Measurements from ENCODE around the gene SUV39H1. TPM values are rescaled to one million over a fixed set of nuclear protein-coding genes. Genes with fewer than 3 reads are reported as not detected.

The SUV39H1 gene
- polyA plus RNA-seq, 1 of the 3 experiments (the other 2 are of a cell fraction) = 8.5 TPM

DNA sequence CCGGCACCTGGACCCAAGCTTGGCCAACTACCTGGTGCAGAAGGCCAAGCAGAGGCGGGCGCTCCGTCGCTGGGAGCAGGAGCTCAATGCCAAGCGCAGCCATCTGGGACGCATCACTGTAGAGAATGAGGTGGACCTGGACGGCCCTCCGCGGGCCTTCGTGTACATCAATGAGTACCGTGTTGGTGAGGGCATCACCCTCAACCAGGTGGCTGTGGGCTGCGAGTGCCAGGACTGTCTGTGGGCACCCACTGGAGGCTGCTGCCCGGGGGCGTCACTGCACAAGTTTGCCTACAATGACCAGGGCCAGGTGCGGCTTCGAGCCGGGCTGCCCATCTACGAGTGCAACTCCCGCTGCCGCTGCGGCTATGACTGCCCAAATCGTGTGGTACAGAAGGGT lies 3.7 kb downstream of the SUV39H1 start:
- WGBS (ENCODE audit: low lambda C conversion rate) = 68% methylated on average over 10 of the region's 23 CpGs
- Histone ChIP-seq H3K9ac (no peak overlapping the region), H3K4me3 (ENCODE audit: low read depth in 2 of 2, low read length in 1 of 2) (no peak overlapping the region), H3K79me2 (ENCODE audit: insufficient read depth) (peaks cover 20% of the 10 kb centered on the region), H3K27ac (ENCODE audit: low read depth in 2 of 2, low read length in 1 of 2) (no peak overlapping the region), H3K9me3 (no peaks in the 10 kb centered on the region), H2AFZ (ENCODE audit: low read depth) (no peak overlapping the region), H4K20me1 (ENCODE audit: insufficient read depth) (no peaks in the 10 kb centered on the region), H3K4me2 (no peak overlapping the region), H3K36me3 (replicated peaks in 1 of 2; ENCODE audit: control insufficient read depth in 1 of 2, insufficient read depth in 2 of 2, low read length in 1 of 2) (peaks cover 0 to 7% of the 10 kb centered on the region in 2 experiments), H3K4me1 (ENCODE audit: control insufficient read depth in 1 of 2, insufficient read depth in 2 of 2, low read depth in 1 of 2, low read length in 1 of 2) (peaks cover 0 to 13% of the 10 kb centered on the region in 2 experiments; a peak in 1 of 4 replicates), H3F3A (replicated peaks; ENCODE audit: insufficient read depth) (no peaks in the 10 kb centered on the region), H3K27me3 (ENCODE audit: insufficient read depth) (no peaks in the 10 kb centered on the region; the same call in 1 of the 2 replicates), H3K9me2 (no peaks in the 10 kb centered on the region)
- ChIA-PET CTCF (interaction anchor here (1.1 kb wide), 1 partner anchor 13 kb away, joined by 3 read pairs; no protein-coding TSS in a partner anchor), POLR2A (no interaction called here)
- no peak for TF ChIP-seq EP300 (IDR thresholded peaks at IDR 0.05; ENCODE audit: borderline replicate concordance in 1 of 2, low read depth in 1 of 2, low read length in 1 of 2)
- TF ChIP-seq, protein P1, sequence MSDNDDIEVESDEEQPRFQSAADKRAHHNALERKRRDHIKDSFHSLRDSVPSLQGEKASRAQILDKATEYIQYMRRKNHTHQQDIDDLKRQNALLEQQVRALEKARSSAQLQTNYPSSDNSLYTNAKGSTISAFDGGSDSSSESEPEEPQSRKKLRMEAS (IDR thresholded peaks at IDR 0.05; ENCODE audit: low read depth) = no peak
- TF ChIP-seq, protein P2, sequence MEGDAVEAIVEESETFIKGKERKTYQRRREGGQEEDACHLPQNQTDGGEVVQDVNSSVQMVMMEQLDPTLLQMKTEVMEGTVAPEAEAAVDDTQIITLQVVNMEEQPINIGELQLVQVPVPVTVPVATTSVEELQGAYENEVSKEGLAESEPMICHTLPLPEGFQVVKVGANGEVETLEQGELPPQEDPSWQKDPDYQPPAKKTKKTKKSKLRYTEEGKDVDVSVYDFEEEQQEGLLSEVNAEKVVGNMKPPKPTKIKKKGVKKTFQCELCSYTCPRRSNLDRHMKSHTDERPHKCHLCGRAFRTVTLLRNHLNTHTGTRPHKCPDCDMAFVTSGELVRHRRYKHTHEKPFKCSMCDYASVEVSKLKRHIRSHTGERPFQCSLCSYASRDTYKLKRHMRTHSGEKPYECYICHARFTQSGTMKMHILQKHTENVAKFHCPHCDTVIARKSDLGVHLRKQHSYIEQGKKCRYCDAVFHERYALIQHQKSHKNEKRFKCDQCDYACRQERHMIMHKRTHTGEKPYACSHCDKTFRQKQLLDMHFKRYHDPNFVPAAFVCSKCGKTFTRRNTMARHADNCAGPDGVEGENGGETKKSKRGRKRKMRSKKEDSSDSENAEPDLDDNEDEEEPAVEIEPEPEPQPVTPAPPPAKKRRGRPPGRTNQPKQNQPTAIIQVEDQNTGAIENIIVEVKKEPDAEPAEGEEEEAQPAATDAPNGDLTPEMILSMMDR (IDR thresholded peaks at IDR 0.05) = no peak
- TF ChIP-seq, protein P3, sequence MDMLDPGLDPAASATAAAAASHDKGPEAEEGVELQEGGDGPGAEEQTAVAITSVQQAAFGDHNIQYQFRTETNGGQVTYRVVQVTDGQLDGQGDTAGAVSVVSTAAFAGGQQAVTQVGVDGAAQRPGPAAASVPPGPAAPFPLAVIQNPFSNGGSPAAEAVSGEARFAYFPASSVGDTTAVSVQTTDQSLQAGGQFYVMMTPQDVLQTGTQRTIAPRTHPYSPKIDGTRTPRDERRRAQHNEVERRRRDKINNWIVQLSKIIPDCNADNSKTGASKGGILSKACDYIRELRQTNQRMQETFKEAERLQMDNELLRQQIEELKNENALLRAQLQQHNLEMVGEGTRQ (IDR thresholded peaks at IDR 0.05; ENCODE audit: borderline replicate concordance, low read depth, low read length) = no peak
- TF ChIP-seq TAF1 (IDR thresholded peaks at IDR 0.05; ENCODE audit: borderline replicate concordance, low read depth, low read length) = no peak
- no peak for TF ChIP-seq RCOR1 (IDR thresholded peaks at IDR 0.05; ENCODE audit: low read length)
- no peak for TF ChIP-seq POLR2AphosphoS5 (IDR thresholded peaks at IDR 0.05; ENCODE audit: low read depth, low read length)
- TF ChIP-seq, protein P4, sequence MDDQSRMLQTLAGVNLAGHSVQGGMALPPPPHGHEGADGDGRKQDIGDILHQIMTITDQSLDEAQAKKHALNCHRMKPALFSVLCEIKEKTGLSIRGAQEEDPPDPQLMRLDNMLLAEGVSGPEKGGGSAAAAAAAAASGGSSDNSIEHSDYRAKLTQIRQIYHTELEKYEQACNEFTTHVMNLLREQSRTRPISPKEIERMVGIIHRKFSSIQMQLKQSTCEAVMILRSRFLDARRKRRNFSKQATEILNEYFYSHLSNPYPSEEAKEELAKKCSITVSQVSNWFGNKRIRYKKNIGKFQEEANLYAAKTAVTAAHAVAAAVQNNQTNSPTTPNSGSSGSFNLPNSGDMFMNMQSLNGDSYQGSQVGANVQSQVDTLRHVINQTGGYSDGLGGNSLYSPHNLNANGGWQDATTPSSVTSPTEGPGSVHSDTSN (IDR thresholded peaks at IDR 0.05) = no peak
- no peak for TF ChIP-seq GABPA (IDR thresholded peaks at IDR 0.05; ENCODE audit: low read depth)
- no peak for DNase-seq

DNA sequence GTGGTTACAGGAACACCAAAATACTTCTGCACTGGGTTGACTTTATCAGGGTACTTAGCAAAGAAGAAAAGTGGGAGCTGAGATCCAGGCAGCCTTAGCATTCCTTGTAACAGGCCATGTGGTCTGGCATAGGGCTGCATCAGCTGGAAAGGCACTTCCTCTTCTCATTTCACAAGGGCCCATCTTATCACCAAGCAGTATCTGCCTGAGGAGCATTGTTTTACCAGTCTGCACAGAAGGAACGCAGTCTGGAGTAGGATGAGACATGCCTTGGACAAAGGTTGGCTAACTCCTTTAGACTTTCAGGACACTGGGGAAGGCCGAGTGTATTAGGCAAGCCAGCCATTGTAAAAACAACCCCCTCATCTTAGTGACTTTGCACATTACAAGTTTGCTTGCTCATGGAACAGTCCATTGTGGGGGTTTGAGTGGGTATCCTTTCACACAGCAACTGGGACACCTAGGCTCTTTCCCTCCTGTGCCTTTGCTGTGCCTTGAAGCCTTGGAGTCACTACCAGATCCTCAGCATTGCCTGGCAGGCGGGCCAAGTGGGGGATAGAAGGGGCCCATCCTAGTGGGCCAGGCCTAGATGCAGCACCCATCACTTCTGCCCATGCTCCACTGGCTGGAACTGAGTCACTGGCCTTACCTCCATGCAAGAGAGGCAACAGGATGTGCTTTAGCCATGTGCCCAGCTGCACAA lies 4.6 kb downstream of the SUV39H1 start:
- ChIA-PET CTCF (interaction anchor here (0.7 kb wide), 1 partner anchor 8 kb away, joined by 3 read pairs; no protein-coding TSS in a partner anchor), POLR2A (no interaction called here)
- Histone ChIP-seq H4K20me1 (ENCODE audit: insufficient read depth) (no peaks in the 10 kb centered on the region), H3K36me3 (replicated peaks in 1 of 2; ENCODE audit: control insufficient read depth in 1 of 2, insufficient read depth in 2 of 2, low read length in 1 of 2) (peaks cover 0 to 7% of the 10 kb centered on the region in 2 experiments), H2AFZ (ENCODE audit: low read depth) (no peak overlapping the region), H3K4me3 (ENCODE audit: low read depth in 2 of 2, low read length in 1 of 2) (no peak overlapping the region), H3K9ac (no peak overlapping the region), H3K4me1 (ENCODE audit: control insufficient read depth in 1 of 2, insufficient read depth in 2 of 2, low read depth in 1 of 2, low read length in 1 of 2) (peaks cover 0 to 4% of the 10 kb centered on the region in 2 experiments; a peak in 1 of 4 replicates), H3K79me2 (ENCODE audit: insufficient read depth) (peaks cover 20% of the 10 kb centered on the region), H3K9me3 (no peaks in the 10 kb centered on the region), H3K27ac (ENCODE audit: low read depth in 2 of 2, low read length in 1 of 2) (no peak overlapping the region), H3K27me3 (ENCODE audit: insufficient read depth) (no peaks in the 10 kb centered on the region; the same call in 1 of the 2 replicates), H3K9me2 (no peaks in the 10 kb centered on the region), H3K4me2 (no peak overlapping the region), H3F3A (replicated peaks; ENCODE audit: insufficient read depth) (no peaks in the 10 kb centered on the region)
- WGBS (ENCODE audit: low lambda C conversion rate) = 42% methylated on average over 3 of the region's 3 CpGs
- no peak for DNase-seq
- TF ChIP-seq GATA2 (CRISPR knock-in tag; IDR thresholded peaks at IDR 0.05) = no peak
- TF ChIP-seq, protein P4 (IDR thresholded peaks at IDR 0.05) = no peak
- no peak for TF ChIP-seq JUND (IDR thresholded peaks at IDR 0.05)
- TF ChIP-seq, protein P5, sequence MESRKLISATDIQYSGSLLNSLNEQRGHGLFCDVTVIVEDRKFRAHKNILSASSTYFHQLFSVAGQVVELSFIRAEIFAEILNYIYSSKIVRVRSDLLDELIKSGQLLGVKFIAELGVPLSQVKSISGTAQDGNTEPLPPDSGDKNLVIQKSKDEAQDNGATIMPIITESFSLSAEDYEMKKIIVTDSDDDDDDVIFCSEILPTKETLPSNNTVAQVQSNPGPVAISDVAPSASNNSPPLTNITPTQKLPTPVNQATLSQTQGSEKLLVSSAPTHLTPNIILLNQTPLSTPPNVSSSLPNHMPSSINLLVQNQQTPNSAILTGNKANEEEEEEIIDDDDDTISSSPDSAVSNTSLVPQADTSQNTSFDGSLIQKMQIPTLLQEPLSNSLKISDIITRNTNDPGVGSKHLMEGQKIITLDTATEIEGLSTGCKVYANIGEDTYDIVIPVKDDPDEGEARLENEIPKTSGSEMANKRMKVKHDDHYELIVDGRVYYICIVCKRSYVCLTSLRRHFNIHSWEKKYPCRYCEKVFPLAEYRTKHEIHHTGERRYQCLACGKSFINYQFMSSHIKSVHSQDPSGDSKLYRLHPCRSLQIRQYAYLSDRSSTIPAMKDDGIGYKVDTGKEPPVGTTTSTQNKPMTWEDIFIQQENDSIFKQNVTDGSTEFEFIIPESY (IDR thresholded peaks at IDR 0.05; ENCODE audit: borderline replicate concordance, low read depth) = no peak
- TF ChIP-seq RXRA (IDR thresholded peaks at IDR 0.05; ENCODE audit: borderline replicate concordance, low read depth) = no peak
- TF ChIP-seq ELF1 (IDR thresholded peaks at IDR 0.05) = no peak
- TF ChIP-seq FOXJ3 (CRISPR knock-in tag; IDR thresholded peaks at IDR 0.05) = no peak

All from SK-N-SH (cell line).